Measurements from ENCODE around the gene RYR1.

Gene RYR1

DNA sequence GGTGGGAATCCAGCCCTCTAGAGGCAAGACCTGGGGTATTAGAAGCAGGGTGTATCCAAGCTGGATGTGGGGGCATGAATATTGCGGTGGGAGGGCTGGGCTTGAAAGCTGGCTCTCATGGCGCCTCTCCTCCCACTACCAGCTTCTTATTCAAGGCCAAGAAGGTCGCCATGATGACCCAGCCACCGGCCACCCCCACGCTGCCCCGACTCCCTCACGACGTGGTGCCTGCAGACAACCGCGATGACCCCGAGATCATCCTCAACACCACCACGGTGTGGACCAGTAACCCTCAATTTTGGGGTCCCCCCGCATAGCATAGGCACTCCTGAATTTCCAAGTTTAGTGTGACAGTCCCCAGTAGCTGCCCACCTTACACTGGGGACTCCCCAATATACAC is 41.7 kb downstream of the RYR1 start:
- H3K27me3 ChIP-seq (ENCODE audit: insufficient read depth, poor library complexity, severe bottlenecking): no peaks in the 10 kb centered on the region
- no peak overlapping the region for H3K4me3 ChIP-seq (replicated peaks; ENCODE audit: insufficient read depth, low read length)
- TF ChIP-seq REST (IDR thresholded peaks at IDR 0.05; ENCODE audit: insufficient replicate concordance, low read depth): no peak
- TF ChIP-seq POLR2AphosphoS5 (IDR thresholded peaks at IDR 0.05; ENCODE audit: low read depth): no peak
- TF ChIP-seq GABPA (IDR thresholded peaks at IDR 0.05; ENCODE audit: low read depth): no peak
- TF ChIP-seq, protein P1, sequence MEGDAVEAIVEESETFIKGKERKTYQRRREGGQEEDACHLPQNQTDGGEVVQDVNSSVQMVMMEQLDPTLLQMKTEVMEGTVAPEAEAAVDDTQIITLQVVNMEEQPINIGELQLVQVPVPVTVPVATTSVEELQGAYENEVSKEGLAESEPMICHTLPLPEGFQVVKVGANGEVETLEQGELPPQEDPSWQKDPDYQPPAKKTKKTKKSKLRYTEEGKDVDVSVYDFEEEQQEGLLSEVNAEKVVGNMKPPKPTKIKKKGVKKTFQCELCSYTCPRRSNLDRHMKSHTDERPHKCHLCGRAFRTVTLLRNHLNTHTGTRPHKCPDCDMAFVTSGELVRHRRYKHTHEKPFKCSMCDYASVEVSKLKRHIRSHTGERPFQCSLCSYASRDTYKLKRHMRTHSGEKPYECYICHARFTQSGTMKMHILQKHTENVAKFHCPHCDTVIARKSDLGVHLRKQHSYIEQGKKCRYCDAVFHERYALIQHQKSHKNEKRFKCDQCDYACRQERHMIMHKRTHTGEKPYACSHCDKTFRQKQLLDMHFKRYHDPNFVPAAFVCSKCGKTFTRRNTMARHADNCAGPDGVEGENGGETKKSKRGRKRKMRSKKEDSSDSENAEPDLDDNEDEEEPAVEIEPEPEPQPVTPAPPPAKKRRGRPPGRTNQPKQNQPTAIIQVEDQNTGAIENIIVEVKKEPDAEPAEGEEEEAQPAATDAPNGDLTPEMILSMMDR (IDR thresholded peaks at IDR 0.05; ENCODE audit: insufficient read depth, low read length): no peak
- no peak for TF ChIP-seq SPI1 (IDR thresholded peaks at IDR 0.05; ENCODE audit: borderline replicate concordance, low read depth)

DNA sequence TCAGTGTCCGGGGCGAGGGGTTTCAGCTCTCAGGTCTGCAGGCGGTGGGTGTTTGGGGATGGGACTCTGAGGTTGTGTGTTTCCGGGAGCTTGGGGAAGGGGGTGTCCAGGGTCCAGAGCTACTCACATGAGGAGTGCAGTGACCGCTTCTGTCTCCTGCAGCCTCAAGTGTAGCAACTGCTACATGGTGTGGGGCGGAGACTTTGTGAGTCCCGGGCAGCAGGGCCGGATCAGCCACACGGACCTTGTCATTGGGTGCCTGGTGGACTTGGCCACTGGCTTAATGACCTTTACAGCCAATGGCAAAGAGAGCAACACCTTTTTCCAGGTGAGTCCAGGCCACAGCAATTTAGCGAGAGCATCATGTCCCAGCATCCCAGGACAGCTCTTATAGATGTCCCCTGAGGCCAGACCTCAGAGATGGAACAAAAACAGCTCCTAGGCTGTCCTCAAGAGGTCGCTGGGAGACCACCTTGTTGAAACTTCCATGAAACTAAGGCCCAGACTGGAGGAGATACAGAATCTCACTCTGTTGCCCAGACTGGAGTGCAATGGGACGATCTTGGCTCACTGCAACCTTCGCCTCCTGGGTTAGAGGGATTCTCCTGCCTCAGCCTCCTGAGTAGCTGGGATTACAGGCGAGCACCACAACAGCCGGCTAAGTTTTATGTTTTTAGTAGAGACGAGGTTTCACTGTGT is 44.9 kb downstream of the RYR1 start:
- no peaks in the 10 kb centered on the region for H3K27me3 ChIP-seq (ENCODE audit: insufficient read depth, poor library complexity, severe bottlenecking)
- H3K27ac ChIP-seq (replicated peaks): no peak overlapping the region
- H3K4me3 ChIP-seq (replicated peaks; ENCODE audit: insufficient read depth, low read length): no peak overlapping the region
- no peak for DNase-seq (ENCODE audit: low read depth in 1 of 2, low spot score in 1 of 2)
- TF ChIP-seq SPI1 (IDR thresholded peaks at IDR 0.05; ENCODE audit: borderline replicate concordance, low read depth) (no peak), REST (IDR thresholded peaks at IDR 0.05; ENCODE audit: insufficient replicate concordance, low read depth) (no peak), GABPA (IDR thresholded peaks at IDR 0.05; ENCODE audit: low read depth) (no peak), POLR2AphosphoS5 (IDR thresholded peaks at IDR 0.05; ENCODE audit: low read depth) (no peak)
- TF ChIP-seq, protein P1 (IDR thresholded peaks at IDR 0.05; ENCODE audit: insufficient read depth, low read length): no peak

More for the DNA sequence above, 41.7 kb downstream of the RYR1 start:
- no peak for DNase-seq (ENCODE audit: low read depth in 1 of 2, low spot score in 1 of 2)
- no peak overlapping the region for H3K27ac ChIP-seq (replicated peaks)

DNA sequence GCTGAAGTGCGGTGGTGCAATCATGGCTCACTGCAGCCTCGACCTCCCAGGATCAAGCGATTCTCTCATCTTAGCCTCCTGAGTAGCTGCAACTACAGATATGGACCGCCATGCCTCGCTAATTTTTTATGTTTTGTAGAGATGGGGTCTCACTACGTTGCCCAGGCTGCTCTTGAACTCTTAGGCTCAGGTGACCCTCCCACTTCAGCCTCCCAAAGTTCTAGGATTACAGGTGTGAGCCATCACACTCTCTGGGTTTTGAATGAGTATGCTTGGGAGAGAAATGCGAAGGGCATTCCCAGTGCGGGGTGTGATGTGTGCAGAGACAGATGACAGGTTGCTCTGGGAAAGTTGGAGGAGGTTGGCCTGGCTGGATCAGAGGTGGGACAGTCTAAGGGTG is 49.0 kb downstream of the RYR1 start:
- Histone ChIP-seq H3K4me3 (replicated peaks; ENCODE audit: insufficient read depth, low read length) (no peak overlapping the region), H3K27ac (replicated peaks) (no peak overlapping the region), H3K27me3 (ENCODE audit: insufficient read depth, poor library complexity, severe bottlenecking) (no peaks in the 10 kb centered on the region)
- TF ChIP-seq REST (IDR thresholded peaks at IDR 0.05; ENCODE audit: insufficient replicate concordance, low read depth) (no peak), GABPA (IDR thresholded peaks at IDR 0.05; ENCODE audit: low read depth) (no peak), POLR2AphosphoS5 (IDR thresholded peaks at IDR 0.05; ENCODE audit: low read depth) (no peak), SPI1 (IDR thresholded peaks at IDR 0.05; ENCODE audit: borderline replicate concordance, low read depth) (no peak)
- TF ChIP-seq, protein P1 (IDR thresholded peaks at IDR 0.05; ENCODE audit: insufficient read depth, low read length): no peak
- no peak for DNase-seq (ENCODE audit: low read depth in 1 of 2, low spot score in 1 of 2)

Measured in HL-60 (cell line).